Tibial nerve (tissue), 4 donors: ENCODE results near the gene C9orf50. TPM values are rescaled to one million over a fixed set of nuclear protein-coding genes. Genes with fewer than 3 reads are reported as not detected.
A peak's percentile ranks its signal among the peaks of the same experiment; 100 is the strongest.

ENCODE experiments used
- DNase-seq, 2 donors: peaks; one replicate each; pipeline ENCODE4 v3.0.0-alpha.2; 2019; ENCODE audit warnings: low spot score in 2 of 2
- H3K27ac ChIP-seq, 4 donors: fragments of 200-600 bp; sonication (generic) in 3 of 4; one replicate each; pipeline ENCODE4 v1.5.1; 2017 to 2019; ENCODE audit warnings: mild to moderate bottlenecking in 1 of 4
- H3K27me3 ChIP-seq, 2 donors: fragments of 200-600 bp; sonication (generic) in 1 of 2; one replicate each; pipeline versions ENCODE4 v1.5.1 to v1.6.0; 2017 to 2019
- H3K36me3 ChIP-seq, 3 donors: fragments of 200-600 bp; sonication (generic); one replicate each; pipeline ENCODE4 v1.5.1; 2018 to 2019
- H3K4me1 ChIP-seq, 4 donors: fragments of 200-600 bp; sonication (generic) in 3 of 4; one replicate each; pipeline ENCODE4 v1.5.1; 2017 to 2019
- H3K4me3 ChIP-seq, 4 donors: fragments of 200-600 bp; sonication (generic) in 3 of 4; one replicate each; pipeline ENCODE4 v1.5.1; 2017 to 2019; ENCODE audit warnings: mild to moderate bottlenecking in 1 of 4, moderate library complexity in 1 of 4
- H3K9me3 ChIP-seq, 4 donors: fragments of 200-600 bp; sonication (generic) in 3 of 4; one replicate each; pipeline ENCODE4 v1.5.1; 2017 to 2019
- CTCF ChIP-seq, 5 experiments: fragments of 200-600 bp in 3 of 5; fragments of 450-650 bp in 2 of 5; sonication (generic) in 3 of 5; IDR thresholded peaks; one replicate each; pipeline ENCODE4 v1.5.1; 2016 to 2019; ENCODE audit warnings: antibody characterized with exemption in 5 of 5, mild to moderate bottlenecking in 3 of 5, moderate library complexity in 2 of 5
- EP300 ChIP-seq, 2 donors: sonication (generic); formaldehyde crosslinking; IDR thresholded peaks; one replicate each; pipeline ENCODE4 v1.6.1; 2017; ENCODE audit warnings: antibody characterized with exemption in 2 of 2, mild to moderate bottlenecking in 1 of 2
- POLR2A ChIP-seq, 2 donors: fragments of 450-650 bp; IDR thresholded peaks; one replicate each; pipeline ENCODE4 v1.6.1; 2017; ENCODE audit warnings: antibody characterized with exemption in 2 of 2, mild to moderate bottlenecking in 2 of 2, moderate library complexity in 2 of 2
- WGBS, 2 donors: methylation state at CpG; one replicate each; pipeline ENCODE4 v1.1.5; 2018; 5-methylcytosine and 5-hydroxymethylcytosine counted together
- total RNA-seq, 4 donors: library from RNA; depleted of rRNA; stranded (reverse); fragments of >200 nt; gene quantifications; one replicate each; pipeline ENCODE4 v1.1.0, GENCODE V29; 2016

The C9orf50 gene
- 1 to 10 TPM in 3 of 4 donors, under 1 TPM in 1; 0.90 to 1.7 (median 1.3) TPM for total RNA-seq

GRCh38 chr9:129620669-129621295 lies at the start of gene C9orf50:
TSS of gene C9orf50 (minus strand) at chr9:129621101. CDS start at chr9:129620574, 527 bp downstream.
- no peak for TF ChIP-seq CTCF (IDR thresholded peaks at IDR 0.05)
- TF ChIP-seq POLR2A (IDR thresholded peaks at IDR 0.05) = no peak
- no peak for TF ChIP-seq EP300 (IDR thresholded peaks at IDR 0.05)
- WGBS, 2 donors = 24 to 29% methylated on average over 15 to 21 of the region's 21 CpGs
- Histone ChIP-seq H3K27me3 (peaks cover 0 to 4% of the 10 kb centered on the region in 2 donors), H3K4me1 (peaks cover 0 to 34% (median 13%) of the 10 kb centered on the region in 4 donors), H3K9me3 (no peaks in the 10 kb centered on the region), H3K4me3 (peak within 1 kb of the TSS; percentile 32 to 69 (median 44)), H3K36me3 (no peaks in the 10 kb centered on the region), H3K27ac (peak within 1 kb of the TSS; percentile 9 to 90 (median 78))
- no peak for DNase-seq

- Histone ChIP-seq H3K27me3 (peaks cover 0 to 35% of the 10 kb centered on the region in 2 donors), H3K4me1 (peaks cover 0 to 35% (median 2%) of the 10 kb centered on the region in 4 donors), H3K36me3 (no peaks in the 10 kb centered on the region), H3K4me3 (no peak overlapping the region), H3K27ac (no peak overlapping the region), H3K9me3 (no peaks in the 10 kb centered on the region)
- TF ChIP-seq EP300 (IDR thresholded peaks at IDR 0.05) (no peak), POLR2A (IDR thresholded peaks at IDR 0.05) (no peak), CTCF (IDR thresholded peaks at IDR 0.05) (no peak)
- DNase-seq = no peak
- WGBS, 2 donors = 87 to 89% methylated on average over 13 of the region's 13 CpGs
Measured at GRCh38 chr9:129669946-129670345, 49.0 kb upstream of the C9orf50 start.

GRCh38 chr9:129669141-129669718 lies 48.3 kb upstream of the C9orf50 start:
- Histone ChIP-seq H3K4me1 (peaks cover 0 to 38% (median 4%) of the 10 kb centered on the region in 4 donors), H3K4me3 (no peak overlapping the region), H3K36me3 (no peaks in the 10 kb centered on the region), H3K9me3 (no peaks in the 10 kb centered on the region), H3K27me3 (peaks cover 0 to 40% of the 10 kb centered on the region in 2 donors), H3K27ac (no peak overlapping the region)
- 61 to 62% methylated on average over 17 of the region's 17 CpGs for WGBS, 2 donors
- TF ChIP-seq POLR2A (IDR thresholded peaks at IDR 0.05) = no peak
- no peak for TF ChIP-seq CTCF (IDR thresholded peaks at IDR 0.05)
- TF ChIP-seq EP300 (IDR thresholded peaks at IDR 0.05) = no peak
- no peak for DNase-seq

- no peaks in the 10 kb centered on the region for H3K36me3 ChIP-seq
- H3K27ac ChIP-seq = peak overlapping the region in 1 of 4 donors; percentile 66
- peaks cover 0 to 48% of the 10 kb centered on the region in 2 donors for H3K27me3 ChIP-seq
- peaks cover 0 to 38% (median 4%) of the 10 kb centered on the region in 4 donors for H3K4me1 ChIP-seq
- H3K4me3 ChIP-seq = no peak overlapping the region
- TF ChIP-seq POLR2A (IDR thresholded peaks at IDR 0.05) (no peak), CTCF (IDR thresholded peaks at IDR 0.05) (no peak), EP300 (IDR thresholded peaks at IDR 0.05) (no peak)
- H3K9me3 ChIP-seq = no peaks in the 10 kb centered on the region
- DNase-seq = no peak
- WGBS, 2 donors = 80 to 85% methylated on average over 5 to 9 of the region's 9 CpGs
Measured at GRCh38 chr9:129667850-129668249, 46.9 kb upstream of the C9orf50 start.

- Histone ChIP-seq H3K4me1 (peaks cover 0 to 38% (median 4%) of the 10 kb centered on the region in 4 donors), H3K27me3 (peaks cover 0 to 48% of the 10 kb centered on the region in 2 donors), H3K9me3 (no peaks in the 10 kb centered on the region), H3K36me3 (no peaks in the 10 kb centered on the region), H3K4me3 (no peak overlapping the region), H3K27ac (peak overlapping the region in 1 of 4 donors; percentile 66)
- TF ChIP-seq CTCF (IDR thresholded peaks at IDR 0.05) (no peak), POLR2A (IDR thresholded peaks at IDR 0.05) (no peak), EP300 (IDR thresholded peaks at IDR 0.05) (no peak)
- WGBS, 2 donors = 71 to 85% methylated on average over 11 of the region's 11 CpGs
- DNase-seq = no peak
Measured at GRCh38 chr9:129667378-129667777, 46.5 kb upstream of the C9orf50 start.
